Epithelial cell of prostate (primary cell): ENCODE results near the gene DCP1A.
"Not testable (repeated sequence)": the region's sequence is repeated elsewhere in the genome, so short reads cannot be mapped to it uniquely, and the experiment has no call there.

ENCODE experiments used
- DNase-seq: peaks from one replicate; pipeline ENCODE4 v3.0.0-alpha.2; 2011; ENCODE audit warnings: low read depth, low spot score
- H3K27ac ChIP-seq: fragments of 450-650 bp; 2 replicates; pipeline ENCODE4 v1.5.1; 2017; ENCODE audit warnings: mild to moderate bottlenecking

DCP1A gene

GRCh38 chr3:53269888-53270880 lies 77.2 kb downstream of the DCP1A start:
- peak; percentile 98 for DNase-seq
- H3K27ac ChIP-seq = peak overlapping the region; percentile 87

DNA sequence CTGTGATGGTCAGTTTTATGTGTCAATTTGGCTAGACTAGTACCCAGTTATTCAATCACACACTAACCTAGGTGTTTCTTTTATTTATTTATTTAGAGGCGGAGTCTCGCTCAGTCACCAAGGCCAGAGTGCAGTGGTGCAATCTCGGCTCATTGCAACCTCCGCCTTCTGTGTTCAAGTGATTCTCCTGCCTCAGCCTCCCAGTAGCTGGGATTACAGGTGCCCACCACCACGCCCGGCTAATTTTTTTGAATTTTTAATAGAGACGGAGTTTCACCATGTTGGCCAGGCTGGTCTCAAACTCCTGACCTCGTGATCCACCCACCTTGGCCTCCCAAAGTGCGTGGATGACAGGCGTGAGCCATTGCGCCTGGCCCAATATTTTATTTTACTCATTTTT lies 78.2 kb downstream of the DCP1A start:
- peak overlapping the region; percentile 87 for H3K27ac ChIP-seq

DNA sequence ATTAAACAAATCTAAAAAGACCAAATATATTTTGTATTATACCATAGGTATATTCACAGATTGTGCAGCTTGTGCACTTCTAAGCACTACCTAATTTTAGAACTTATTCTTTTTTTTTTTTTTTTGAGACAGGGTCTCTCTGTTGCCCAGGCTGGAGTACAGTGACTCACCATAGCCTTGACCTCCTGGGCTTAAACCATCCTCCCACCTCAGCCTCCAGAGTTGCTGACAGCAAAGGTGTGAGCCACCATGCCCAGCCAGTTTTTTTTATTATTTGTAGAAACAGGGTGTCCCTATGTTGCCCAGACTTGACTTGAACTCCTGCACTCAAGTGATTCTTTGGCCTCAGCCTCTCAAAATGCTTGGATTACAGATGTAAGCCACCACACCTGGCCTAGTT lies 79.6 kb downstream of the DCP1A start:
- DNase-seq = no peak
- H3K27ac ChIP-seq = peak overlapping the region; percentile 13

More for the DNA sequence above, 78.2 kb downstream of the DCP1A start:
- not testable (repeated sequence) for DNase-seq

DNA sequence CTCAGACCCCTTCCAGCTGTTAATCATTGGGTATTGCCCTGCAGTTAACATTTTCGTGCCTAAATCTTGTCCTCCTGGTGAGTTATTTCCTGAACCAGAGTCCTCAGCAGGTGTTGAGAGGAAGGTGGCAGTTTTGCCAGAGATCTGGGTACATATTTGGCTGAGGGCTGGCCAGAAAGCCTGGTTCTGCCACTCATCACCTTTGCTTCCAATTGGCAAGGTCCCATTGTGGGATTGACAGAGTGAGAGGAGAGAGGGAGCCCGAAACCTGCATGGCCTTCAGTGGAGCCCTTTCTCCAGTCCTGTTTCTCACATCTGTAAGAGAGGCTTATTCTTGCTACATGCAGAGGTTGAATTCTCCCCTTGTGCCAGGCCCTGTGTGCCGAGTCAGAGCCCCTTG lies 82.6 kb downstream of the DCP1A start:
- no peak for DNase-seq
- peak overlapping the region; percentile 26 for H3K27ac ChIP-seq

GRCh38 chr3:53263907-53264306 lies 83.4 kb downstream of the DCP1A start:
- no peak for DNase-seq
- H3K27ac ChIP-seq = peak overlapping the region; percentile 81

GRCh38 chr3:53261712-53262111 lies 85.6 kb downstream of the DCP1A start:
- peak overlapping the region; percentile 81 for H3K27ac ChIP-seq
- DNase-seq = no peak

DNA sequence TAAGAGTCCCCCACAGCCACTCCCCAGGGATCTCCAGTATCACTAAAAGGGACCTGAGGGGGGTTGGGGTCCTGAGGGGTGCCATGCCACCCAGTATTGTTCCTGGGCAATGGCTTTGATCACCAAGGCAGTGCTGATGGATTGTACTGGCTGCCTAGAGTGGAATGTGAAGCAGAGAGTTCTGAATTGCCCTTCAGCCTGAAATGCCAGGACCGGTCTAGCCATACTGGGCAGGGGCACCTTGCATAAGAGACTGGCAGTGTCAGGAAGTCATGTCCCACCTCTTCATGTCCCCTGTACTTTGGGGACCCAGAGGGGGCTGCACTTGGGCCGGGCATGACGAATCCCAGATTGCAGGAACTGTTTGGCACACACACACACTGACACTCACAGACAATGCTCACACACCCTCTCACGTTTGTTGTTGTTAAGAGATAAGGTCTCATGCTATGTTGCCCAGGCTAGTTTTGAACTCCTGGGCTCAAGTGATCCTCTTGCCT lies 87.0 kb downstream of the DCP1A start:
- no peak overlapping the region for H3K27ac ChIP-seq
- no peak for DNase-seq

GRCh38 chr3:53259427-53260259 lies 87.7 kb downstream of the DCP1A start:
- no peak for DNase-seq
- no peak overlapping the region for H3K27ac ChIP-seq

GRCh38 chr3:53258600-53259426 lies 88.5 kb downstream of the DCP1A start:
- no peak overlapping the region for H3K27ac ChIP-seq
- no peak for DNase-seq

- H3K27ac ChIP-seq = no peak overlapping the region
- no peak for DNase-seq
These were observed 89.9 kb downstream of the DCP1A start for GRCh38 chr3:53257465-53257864.

- H3K27ac ChIP-seq = no peak overlapping the region
- DNase-seq = no peak
These were observed 90.7 kb downstream of the DCP1A start for GRCh38 chr3:53256704-53257055.

GRCh38 chr3:53255775-53256703 lies 91.3 kb downstream of the DCP1A start, which contains the start of gene TKT:
TSS of gene TKT (minus strand) at chr3:53256022. CDS start at chr3:53255942, 80 bp downstream.
- DNase-seq = no peak
- H3K27ac ChIP-seq = peak within 1 kb of the TSS; percentile 76

GRCh38 chr3:53255423-53255774 lies 91.9 kb downstream of the DCP1A start:
- no peak for DNase-seq

GRCh38 chr3:53254509-53255422 lies 92.6 kb downstream of the DCP1A start:
- H3K27ac ChIP-seq = peak overlapping the region; percentile 76
- no peak for DNase-seq

More at GRCh38 chr3:53255423-53255774, 91.9 kb downstream of the DCP1A start:
- H3K27ac ChIP-seq = peak overlapping the region; percentile 76

DNA sequence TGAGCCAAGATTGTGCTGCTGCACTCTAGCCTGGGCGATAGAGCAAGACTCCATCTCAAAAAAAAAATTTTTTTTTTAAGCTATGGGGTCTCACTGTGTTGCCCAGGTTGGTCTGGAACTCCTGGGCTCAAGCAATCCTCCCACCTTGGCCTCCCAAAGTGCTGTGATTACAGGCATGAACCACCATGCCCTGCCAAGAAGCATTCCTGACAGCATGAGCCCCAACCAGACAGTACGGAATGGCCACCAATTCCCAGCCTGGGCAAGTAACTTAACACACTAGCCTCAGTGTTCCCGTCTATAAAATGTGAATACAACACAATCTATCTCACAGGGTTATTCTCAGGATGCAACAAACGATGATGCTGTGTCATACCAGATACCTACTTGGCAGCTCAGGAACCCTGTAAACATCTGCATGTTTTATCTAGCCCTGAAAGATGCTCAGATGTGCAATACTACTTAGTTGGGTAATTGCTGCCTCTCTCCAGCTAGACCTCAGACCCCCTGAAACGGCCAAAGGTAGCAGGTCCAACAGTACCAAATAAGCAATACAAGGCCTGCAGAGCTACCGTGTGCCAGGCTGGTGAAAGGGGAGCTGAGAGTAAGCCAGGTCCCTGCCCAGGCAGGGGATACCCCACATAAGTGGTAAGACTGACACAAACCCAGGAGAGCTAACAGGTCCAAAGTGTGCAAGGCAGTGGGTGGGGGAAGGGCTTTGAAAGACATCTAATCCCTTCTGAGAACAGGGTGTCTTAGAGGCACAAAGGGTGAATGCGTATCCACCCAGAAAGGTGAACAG lies 93.4 kb downstream of the DCP1A start:
- no peak for DNase-seq
- peak overlapping the region; percentile 76 for H3K27ac ChIP-seq

GRCh38 chr3:53252947-53253322 lies 94.4 kb downstream of the DCP1A start:
- not testable (repeated sequence) for DNase-seq
- H3K27ac ChIP-seq = peak overlapping the region; percentile 76
